K562 (cell line): Measurements from ENCODE around the gene MEAK7. TPM values are rescaled to one million over a fixed set of nuclear protein-coding genes. Genes with fewer than 3 reads are reported as not detected.

Experiments used
- ATAC-seq: fragments of 200-7000 bp; cut with Tn5 transposase; 3 replicates; pipeline ENCODE4 v1.9.1; 2020; ENCODE audit warnings: moderate library complexity
- BruUV-seq: library from RNA; stranded (reverse); fragments of 400-500 nt; replicated peaks from 2 replicates; lab custom pipeline; 2021; lab: Mats Ljungman, UMichigan
- CTCF ChIA-PET: fragments of 300-600 bp; formaldehyde crosslinking; extraction: SDS; loops from one replicate; lab custom pipeline; 2021; ENCODE audit warnings: low intra/inter-chr PET ratio; lab: Yijun Ruan, JAX
- POLR2A ChIA-PET: fragments of 300-600, 350-650 bp; sonication (Branson Sonifier 250); formaldehyde crosslinking; extraction: SDS; loops from one replicate; lab custom pipeline; 2021; ENCODE audit warnings: antibody characterized with exemption, inconsistent platforms; lab: Yijun Ruan, JAX
- DNase-seq, 4 experiments: peaks; one replicate each; pipeline versions ENCODE4 v3.0.0 to v3.0.0-alpha.2; 2011 to 2018; ENCODE audit warnings: low spot score in 3 of 4, mixed read lengths in 3 of 4; ENCODE audit errors: extremely low read depth in 1 of 4
- FAIRE-seq: peaks from 2 replicates; lab custom pipeline; 2011; peaks lifted over from hg19 to GRCh38; lab: Jason Lieb, UNC
- H2AFZ ChIP-seq: 2 replicates; pipeline ENCODE4 v1.6.0; 2011; ENCODE audit warnings: low read depth, low read length, control low read depth, inconsistent platforms
- H3K27ac ChIP-seq: fragments of 200-600 bp; 3 replicates; pipeline ENCODE4 v1.8.0; 2011; ENCODE audit warnings: low read depth, mild to moderate bottlenecking, control low read depth, inconsistent platforms, low read length, moderate library complexity, mixed read lengths; ENCODE audit errors: extremely low read depth
- H3K27me3 ChIP-seq, 2 experiments: fragments of 300-600 bp in 1 of 2; 2 replicates in 1 of 2; 3 replicates in 1 of 2; pipeline versions ENCODE4 v1.6.0 to v1.8.0; 2011; ENCODE audit warnings: inconsistent platforms in 2 of 2, low read length in 2 of 2, mild to moderate bottlenecking in 1 of 2, mixed read lengths in 1 of 2, moderate library complexity in 1 of 2; ENCODE audit not compliant: control insufficient read depth in 2 of 2, insufficient read depth in 2 of 2
- H3K36me3 ChIP-seq: fragments of 300-600 bp; 3 replicates; pipeline ENCODE4 v1.8.0; 2011; ENCODE audit warnings: mild to moderate bottlenecking, low read length, inconsistent platforms; ENCODE audit not compliant: control insufficient read depth, insufficient read depth
- H3K4me1 ChIP-seq, 2 experiments: fragments of 200-600 bp in 1 of 2; replicated peaks in 1 of 2; 2 replicates in 1 of 2; 3 replicates in 1 of 2; pipeline versions ENCODE4 v1.5.1 to v1.8.0; 2011; ENCODE audit warnings: inconsistent platforms in 2 of 2, low read length in 2 of 2, mild to moderate bottlenecking in 1 of 2, mixed read lengths in 1 of 2, moderate library complexity in 1 of 2; ENCODE audit not compliant: control insufficient read depth in 2 of 2, insufficient read depth in 2 of 2
- H3K4me2 ChIP-seq: 2 replicates; pipeline ENCODE4 v1.6.1; 2011; ENCODE audit warnings: low read length, control low read depth, inconsistent platforms, mixed read lengths; ENCODE audit not compliant: insufficient read depth
- H3K4me3 ChIP-seq: fragments of 200-600 bp; sonication (generic), shearing (Covaris generic); 2 replicates; pipeline ENCODE4 v1.5.1; 2016; ENCODE audit warnings: control low read depth, inconsistent platforms
- H3K79me2 ChIP-seq: fragments of 200-600 bp; 3 replicates; pipeline ENCODE4 v1.8.0; 2011; ENCODE audit warnings: low read length, inconsistent platforms; ENCODE audit not compliant: control insufficient read depth, insufficient read depth
- H3K9ac ChIP-seq, 2 experiments: 2 replicates each; pipeline versions ENCODE4 v1.6.0 to v1.6.1; 2011; ENCODE audit warnings: low read depth in 2 of 2, low read length in 2 of 2, control low read depth in 1 of 2, inconsistent platforms in 1 of 2, mild to moderate bottlenecking in 1 of 2, mixed read lengths in 1 of 2; ENCODE audit not compliant: insufficient read depth in 1 of 2
- H3K9me1 ChIP-seq: one replicate; pipeline ENCODE4 v1.6.0; 2011; ENCODE audit warnings: inconsistent platforms, mild to moderate bottlenecking, low read length, moderate library complexity; ENCODE audit not compliant: control insufficient read depth, insufficient read depth
- H3K9me3 ChIP-seq: replicated peaks from 2 replicates; pipeline ENCODE4 v1.5.1; 2011; ENCODE audit warnings: low read depth, low read length, inconsistent platforms; ENCODE audit not compliant: control insufficient read depth, insufficient read depth
- H4K20me1 ChIP-seq: replicated peaks from 2 replicates; pipeline ENCODE4 v1.6.1; 2011; ENCODE audit warnings: low read length, inconsistent platforms, mixed read lengths; ENCODE audit not compliant: control insufficient read depth, insufficient read depth
- BDP1 ChIP-seq: IDR thresholded peaks from 3 replicates; pipeline ENCODE4 v1.6.1; 2011; ENCODE audit not compliant: insufficient read length, insufficient read depth
- FOXA3 ChIP-seq, 2 experiments: fragments of 450-650 bp in 1 of 2; sonication (generic) in 1 of 2; formaldehyde crosslinking; IDR thresholded peaks in 1 of 2; conservative IDR thresholded peaks in 1 of 2; 2 replicates each; pipeline versions ENCODE4 v1.4.0 to v1.8.0; 2020 to 2022; ENCODE audit warnings: mild to moderate bottlenecking in 2 of 2, missing genetic modification reagents in 1 of 2
- GABPB2 ChIP-seq: fragments of 250-450 bp; sonication (Bioruptor Pico); conservative IDR thresholded peaks from 2 replicates; pipeline ENCODE4 v1.5.1; 2021; ENCODE audit warnings: mild to moderate bottlenecking
- MED1 ChIP-seq: sonication (generic); formaldehyde crosslinking; IDR thresholded peaks from 2 replicates; pipeline ENCODE4 v1.8.1; 2023; ENCODE audit warnings: missing genetic modification reagents, borderline replicate concordance
- PTTG1 ChIP-seq: fragments of 450-650 bp; IDR thresholded peaks from 2 replicates; pipeline ENCODE4 v1.6.1; 2016; ENCODE audit warnings: low read depth, mild to moderate bottlenecking, missing genetic modification characterization, missing compliant biosample characterization
- SMARCE1 ChIP-seq: fragments of 450-650 bp; IDR thresholded peaks from 2 replicates; pipeline ENCODE4 v1.7.1; 2016; ENCODE audit warnings: mild to moderate bottlenecking
- ZNF436 ChIP-seq: fragments of 250-450, 450-650 bp; sonication (Bioruptor Pico); formaldehyde crosslinking; IDR thresholded peaks from 2 replicates; pipeline ENCODE4 v1.7.0; 2020; ENCODE audit warnings: mild to moderate bottlenecking
- ZNF445 ChIP-seq: fragments of 250-450 bp; sonication (Bioruptor Pico); IDR thresholded peaks from 2 replicates; pipeline ENCODE4 v1.4.0; 2020; ENCODE audit warnings: low read depth, mild to moderate bottlenecking, moderate library complexity
- ZSCAN32 ChIP-seq: fragments of 450-650 bp; formaldehyde crosslinking; IDR thresholded peaks from 2 replicates; pipeline ENCODE4 v1.4.0; 2020; ENCODE audit warnings: mild to moderate bottlenecking, moderate library complexity
- WGBS: fragments of 100-300 bp; shearing (Covaris generic); methylation state at CpG from one replicate; pipeline ENCODE4 v1.1.6; 2016; ENCODE audit warnings: low coverage, mixed read lengths; ENCODE audit not compliant: insufficient coverage; ENCODE audit errors: missing lambda C conversion rate; 5-methylcytosine and 5-hydroxymethylcytosine counted together
- in situ Hi-C: fragments of 300-500 bp; cut with MboI; formaldehyde crosslinking; loops from 4 replicates; pipeline ENCODE4 v1.15.0; 2018; ENCODE audit warnings: inconsistent platforms, mixed read lengths
- intact Hi-C: fragments of 100-400 bp; cut with micrococcal nuclease; formaldehyde crosslinking; loops from 2 replicates; pipeline ENCODE4 v1.14.2; 2022
- polyA plus RNA-seq, 8 experiments: library from polyadenylated mRNA; depleted of rRNA in 4 of 8; stranded (reverse) in 5 of 8; unstranded in 3 of 8; fragments of >200 nt; fragmentation: Nextera tagmentation in 2 of 8; fragmentation: Illumina TruSeq in 1 of 8; extraction: Ambion mirVana in 2 of 8; extraction: Trizol in 1 of 8; gene quantifications; 2 replicates each; pipeline versions ENCODE4 v1.2.1 to v1.2.3, GENCODE V29; 2011 to 2014; ENCODE audit warnings: inconsistent platforms in 1 of 8, missing spikeins in 1 of 8
- total RNA-seq, 7 experiments: library from RNA; depleted of rRNA in 6 of 7; stranded (reverse); fragments of >200 nt in 6 of 7; fragmentation: Illumina TruSeq in 2 of 7; extraction: Trizol in 2 of 7; gene quantifications; 2 replicates each; pipeline versions ENCODE4 v1.2.1 to v1.2.3, GENCODE V29; 2011 to 2021; ENCODE audit warnings: low replicate concordance in 1 of 7

MEAK7 gene
- total and polyA plus RNA-seq, 9 of the 15 experiments (the other 6 are each of a cell fraction or from before 2014, with no cell fraction given): 1.4 to 14.5 (median 6.3) TPM

GRCh38 chr16:84520725-84521496, 16.5 kb upstream of the MEAK7 start:
- no peak for ATAC-seq
- BruUV-seq: no TSS peak

More at GRCh38 chr16:84520725-84521496, 16.5 kb upstream of the MEAK7 start:
- DNase-seq (no peak), FAIRE-seq (peak; percentile 40)
- Histone ChIP-seq H3K9ac (no peak overlapping the region; a peak in 1 of 4 replicates), H3K4me2 (no peak overlapping the region), H3K9me1 (no peaks in the 10 kb centered on the region), H3K27me3 (peaks cover 2 to 16% of the 10 kb centered on the region in 2 experiments; a peak in 3 of 5 replicates), H3K79me2 (no peaks in the 10 kb centered on the region), H3K27ac (no peak overlapping the region), H4K20me1 (no peaks in the 10 kb centered on the region), H3K4me1 (peaks cover 0 to 17% of the 10 kb centered on the region in 2 experiments; a peak in 3 of 5 replicates), H2AFZ (no peak overlapping the region), H3K4me3 (no peak overlapping the region), H3K9me3 (no peaks in the 10 kb centered on the region), H3K36me3 (no peaks in the 10 kb centered on the region)
- intact Hi-C loops: no loop called here
- TF ChIP-seq ZNF445: no peak
- no peak for TF ChIP-seq BDP1
- TF ChIP-seq GABPB2 (CRISPR knock-in tag): no peak
- no peak for TF ChIP-seq MED1 (CRISPR knock-in tag)
- no peak for TF ChIP-seq FOXA3 (CRISPR knock-in tag; conservative IDR thresholded peaks at IDR 0.05 in 1 of 2, IDR thresholded peaks at IDR 0.05 in 1 of 2)
- no peak for TF ChIP-seq ZNF436 (CRISPR knock-in tag)
- TF ChIP-seq ZSCAN32 (CRISPR knock-in tag): no peak
- no peak for TF ChIP-seq PTTG1 (tag)
- no peak for TF ChIP-seq SMARCE1
- 28% methylated on average over 16 of the region's 17 CpGs for WGBS
- in situ Hi-C loops: no loop called here
- ChIA-PET CTCF (interaction anchor here (0.7 kb wide), 1 partner anchor 97 kb away, joined by 3 read pairs; the partner anchor contains the start of gene COTL1), POLR2A (interaction anchor here (0.7 to 2.0 kb wide), 4 partner anchors 16 to 404 kb away, joined by 3 to 6 read pairs (median 3); partner anchors contain the start of gene MBTPS1)
